ENCODE measurements around the gene KCNJ10.

GRCh38 chr1:160095382-160096105 lies 25.6 kb upstream of the KCNJ10 start:
- TF ChIP-seq REST (IDR thresholded peaks at IDR 0.05; ENCODE audit: insufficient read depth in 1 of 2, low read depth in 2 of 2, low read length in 1 of 2), result no peak
- no peak for TF ChIP-seq CTCF (IDR thresholded peaks at IDR 0.05)
- TF ChIP-seq POLR2AphosphoS5 (IDR thresholded peaks at IDR 0.05; ENCODE audit: low read depth, low read length), result no peak
- no peak for TF ChIP-seq TCF7L2 (IDR thresholded peaks at IDR 0.05; ENCODE audit: low read depth, low read length)
